ENCODE data around the gene ALG14. TPM values are rescaled to one million over a fixed set of nuclear protein-coding genes. Genes with fewer than 3 reads are reported as not detected.
"Not testable (repeated sequence)": the region's sequence is repeated elsewhere in the genome, so short reads cannot be mapped to it uniquely, and the experiment has no call there.

Gene ALG14
- total RNA-seq, 1 donor from 2014 or later = 0.92 TPM

- Histone ChIP-seq H3K4me3 (ENCODE audit: low read depth, low read length) (no peak overlapping the region), H3K36me3 (ENCODE audit: control insufficient read depth, insufficient read depth, low read length) (no peaks in the 10 kb centered on the region), H3K27me3 (ENCODE audit: control insufficient read depth, insufficient read depth, low read length) (no peaks in the 10 kb centered on the region)
- DNase-seq (ENCODE audit: low read depth) = no peak
- TF ChIP-seq CTCF (IDR thresholded peaks at IDR 0.05; ENCODE audit: insufficient read depth, low read length, poor library complexity, severe bottlenecking) = no peak
These were observed 5.7 kb downstream of the ALG14 start for GRCh38 chr1:95067062-95067461.

GRCh38 chr1:95061445-95062006 lies 11.2 kb downstream of the ALG14 start:
- no peak for DNase-seq (ENCODE audit: low read depth)
- TF ChIP-seq CTCF (IDR thresholded peaks at IDR 0.05; ENCODE audit: insufficient read depth, low read length, poor library complexity, severe bottlenecking) = no peak
- H3K4me3 ChIP-seq (ENCODE audit: low read depth, low read length) = no peak overlapping the region
- no peaks in the 10 kb centered on the region for H3K27me3 ChIP-seq (ENCODE audit: control insufficient read depth, insufficient read depth, low read length)
- no peaks in the 10 kb centered on the region for H3K36me3 ChIP-seq (ENCODE audit: control insufficient read depth, insufficient read depth, low read length)

GRCh38 chr1:95058974-95059373 lies 13.8 kb downstream of the ALG14 start:
- Histone ChIP-seq H3K36me3 (ENCODE audit: control insufficient read depth, insufficient read depth, low read length) (no peaks in the 10 kb centered on the region), H3K4me3 (ENCODE audit: low read depth, low read length) (no peak overlapping the region), H3K27me3 (ENCODE audit: control insufficient read depth, insufficient read depth, low read length) (no peaks in the 10 kb centered on the region)
- no peak for DNase-seq (ENCODE audit: low read depth)
- no peak for TF ChIP-seq CTCF (IDR thresholded peaks at IDR 0.05; ENCODE audit: insufficient read depth, low read length, poor library complexity, severe bottlenecking)

GRCh38 chr1:95057351-95057750 lies 15.4 kb downstream of the ALG14 start:
- DNase-seq (ENCODE audit: low read depth) = no peak
- Histone ChIP-seq H3K36me3 (ENCODE audit: control insufficient read depth, insufficient read depth, low read length) (no peaks in the 10 kb centered on the region), H3K4me3 (ENCODE audit: low read depth, low read length) (no peak overlapping the region), H3K27me3 (ENCODE audit: control insufficient read depth, insufficient read depth, low read length) (no peaks in the 10 kb centered on the region)
- no peak for TF ChIP-seq CTCF (IDR thresholded peaks at IDR 0.05; ENCODE audit: insufficient read depth, low read length, poor library complexity, severe bottlenecking)

GRCh38 chr1:95049935-95050334 lies 22.8 kb downstream of the ALG14 start:
- Histone ChIP-seq H3K36me3 (ENCODE audit: control insufficient read depth, insufficient read depth, low read length) (no peaks in the 10 kb centered on the region), H3K4me3 (ENCODE audit: low read depth, low read length) (no peak overlapping the region), H3K27me3 (ENCODE audit: control insufficient read depth, insufficient read depth, low read length) (no peaks in the 10 kb centered on the region)
- no peak for TF ChIP-seq CTCF (IDR thresholded peaks at IDR 0.05; ENCODE audit: insufficient read depth, low read length, poor library complexity, severe bottlenecking)
- DNase-seq (ENCODE audit: low read depth) = no peak

- Histone ChIP-seq H3K4me3 (ENCODE audit: low read depth, low read length) (no peak overlapping the region), H3K36me3 (ENCODE audit: control insufficient read depth, insufficient read depth, low read length) (no peaks in the 10 kb centered on the region), H3K27me3 (ENCODE audit: control insufficient read depth, insufficient read depth, low read length) (no peaks in the 10 kb centered on the region)
- no peak for TF ChIP-seq CTCF (IDR thresholded peaks at IDR 0.05; ENCODE audit: insufficient read depth, low read length, poor library complexity, severe bottlenecking)
- DNase-seq (ENCODE audit: low read depth) = no peak
These were observed 24.4 kb downstream of the ALG14 start for GRCh38 chr1:95048317-95048716.

- H3K27me3 ChIP-seq (ENCODE audit: control insufficient read depth, insufficient read depth, low read length); DNase-seq (ENCODE audit: low read depth); H3K4me3 ChIP-seq (ENCODE audit: low read depth, low read length); H3K36me3 ChIP-seq (ENCODE audit: control insufficient read depth, insufficient read depth, low read length): not testable (repeated sequence)
These were observed 25.1 kb downstream of the ALG14 start for GRCh38 chr1:95047624-95048023.

Data from kidney epithelial cell (primary cell).